ENCODE data around the gene PLEKHA4. TPM values are rescaled to one million over a fixed set of nuclear protein-coding genes. Genes with fewer than 3 reads are reported as not detected.

The PLEKHA4 gene
- total and polyA plus RNA-seq, 2 of the 13 experiments (the other 11 are each of a cell fraction or from before 2014, with no cell fraction given) = 4.8 to 6.0 TPM

- no peak overlapping the region for H3K9ac ChIP-seq (ENCODE audit: insufficient read depth, low read depth, low read length)
- intact Hi-C loops (cut with micrococcal nuclease; ENCODE audit: unreplicated experiment) (no loop called here), in situ Hi-C loops (cut with HindIII; ENCODE audit: extremely low pct_ligation_motif_present, low pct_unique_long_range_greater_than_20kb) (no loop called here)
- ATAC-seq (no peak), FAIRE-seq (no peak), DNase-seq (ENCODE audit: low spot score) (no peak)
- ChIA-PET CTCF (ENCODE audit: low intra/inter-chr PET ratio, low total read pairs) (no interaction called here), POLR2A (no interaction called here)
- no peaks in the 10 kb centered on the region for H3K36me3 ChIP-seq (replicated peaks in 1 of 2; ENCODE audit: control insufficient read depth in 1 of 2, insufficient read depth in 2 of 2, low read length in 2 of 2)
- H3K27ac ChIP-seq (ENCODE audit: extremely low read length, insufficient read depth, low read length) = no peak overlapping the region
- no peaks in the 10 kb centered on the region for H3K9me3 ChIP-seq (ENCODE audit: low read length)
- H3K4me3 ChIP-seq (replicated peaks in 1 of 3; ENCODE audit: insufficient read depth in 1 of 3, low read depth in 2 of 3, low read length in 3 of 3) = no peak overlapping the region
- WGBS (ENCODE audit: low lambda C conversion rate) = 88% methylated on average over 4 of the region's 4 CpGs
- H3K27me3 ChIP-seq (ENCODE audit: control insufficient read depth in 1 of 2, insufficient read depth in 2 of 2, low read length in 2 of 2) = no peaks in the 10 kb centered on the region
- H3K79me2 ChIP-seq (ENCODE audit: insufficient read depth, low read length) = no peaks in the 10 kb centered on the region
- H3K4me1 ChIP-seq (ENCODE audit: insufficient read depth, low read length) = peaks cover 44% of the 10 kb centered on the region
- no peak for TF ChIP-seq ZNF33B (CRISPR knock-in tag; IDR thresholded peaks at IDR 0.05)
- TF ChIP-seq ZNF574 (CRISPR knock-in tag; IDR thresholded peaks at IDR 0.05) = no peak
- no peak for TF ChIP-seq GPN1 (CRISPR knock-in tag; IDR thresholded peaks at IDR 0.05; ENCODE audit: borderline replicate concordance)
- no peak for TF ChIP-seq ARID3A (IDR thresholded peaks at IDR 0.05; ENCODE audit: low read depth, low read length)
- no peak for TF ChIP-seq SOX13 (IDR thresholded peaks at IDR 0.05)
- TF ChIP-seq SOX13 (CRISPR knock-in tag; conservative IDR thresholded peaks at IDR 0.05 in 1 of 2, IDR thresholded peaks at IDR 0.05 in 1 of 2) = no peak
- no peak for TF ChIP-seq SMARCC2 (IDR thresholded peaks at IDR 0.05)
- TF ChIP-seq ZNF850 (CRISPR knock-in tag; conservative IDR thresholded peaks at IDR 0.05) = no peak
- TF ChIP-seq U2AF2 (IDR thresholded peaks at IDR 0.05; ENCODE audit: low read depth, low read length) = no peak
- no peak for TF ChIP-seq ZNF282 (IDR thresholded peaks at IDR 0.05; ENCODE audit: partially characterized antibody)
- TF ChIP-seq ZBTB20 (CRISPR knock-in tag; IDR thresholded peaks at IDR 0.05; ENCODE audit: borderline replicate concordance, low read depth) = no peak
- TF ChIP-seq ETV5 (CRISPR knock-in tag; IDR thresholded peaks at IDR 0.05; ENCODE audit: borderline replicate concordance) = no peak
- TF ChIP-seq ZBTB7B (CRISPR knock-in tag; IDR thresholded peaks at IDR 0.05) = no peak
- TF ChIP-seq ETV6 (CRISPR knock-in tag; conservative IDR thresholded peaks at IDR 0.05) = no peak
- no peak for TF ChIP-seq STAG1 (CRISPR knock-in tag; IDR thresholded peaks at IDR 0.05)
- no peak for TF ChIP-seq PHF20 (CRISPR knock-in tag; IDR thresholded peaks at IDR 0.05)
- TF ChIP-seq ZNF546 (CRISPR knock-in tag; conservative IDR thresholded peaks at IDR 0.05) = no peak
- TF ChIP-seq REPIN1 (CRISPR knock-in tag; IDR thresholded peaks at IDR 0.05; ENCODE audit: borderline replicate concordance, low read depth) = no peak
- no peak for TF ChIP-seq SMARCE1 (IDR thresholded peaks at IDR 0.05; ENCODE audit: borderline replicate concordance)
- TF ChIP-seq BCL6 (CRISPR knock-in tag; IDR thresholded peaks at IDR 0.05) = no peak
- TF ChIP-seq ZNF672 (CRISPR knock-in tag; IDR thresholded peaks at IDR 0.05) = no peak
- no TSS peak for BruUV-seq (replicated peaks)
- H3K4me2 ChIP-seq (ENCODE audit: low read depth, low read length) = no peak overlapping the region
- H2AFZ ChIP-seq (ENCODE audit: low read length) = no peak overlapping the region
- H4K20me1 ChIP-seq (ENCODE audit: insufficient read depth, low read length) = no peaks in the 10 kb centered on the region
These were observed 22.1 kb upstream of the PLEKHA4 start for GRCh38 chr19:48890551-48890950.
